ENCODE results near the gene MT3.

DNA sequence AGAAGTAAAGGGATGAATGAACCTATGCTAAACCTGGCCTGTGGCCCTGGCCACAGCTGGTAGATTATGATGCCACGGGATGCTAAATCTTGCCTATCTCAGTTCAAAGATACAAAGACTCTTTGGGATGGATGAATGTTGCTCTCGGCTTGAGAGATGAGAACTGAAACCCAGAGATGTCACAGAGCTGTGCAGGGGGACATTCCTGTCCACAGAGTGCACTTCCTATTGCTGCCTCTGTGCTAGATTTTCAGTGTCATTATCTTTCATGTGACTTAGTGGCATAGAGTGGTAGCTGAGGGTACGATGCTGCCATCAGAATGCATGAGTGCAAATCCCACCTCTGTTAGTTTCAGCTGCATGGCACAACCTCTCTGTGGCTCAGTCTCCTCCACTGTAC, 40.8 kb downstream of the MT3 start:
- TF ChIP-seq POLR2A (IDR thresholded peaks at IDR 0.05) (no peak), EP300 (IDR thresholded peaks at IDR 0.05) (no peak), CTCF (IDR thresholded peaks at IDR 0.05) (no peak), POLR2AphosphoS5 (IDR thresholded peaks at IDR 0.05) (no peak)

All from sigmoid colon (tissue), 4 donors.